Heart left ventricle (tissue), 16 donors: ENCODE measurements around the gene PRKCH. TPM values are rescaled to one million over a fixed set of nuclear protein-coding genes. Genes with fewer than 3 reads are reported as not detected.

ENCODE experiments used
- ATAC-seq, 4 donors: fragments of 200-7000 bp; cut with Tn5 transposase; one replicate each; pipeline ENCODE4 v1.9.1; 2020 to 2022; ENCODE audit warnings: moderate library complexity in 4 of 4, mild to moderate bottlenecking in 3 of 4, moderate number of reproducible peaks in 1 of 4
- DNase-seq, 5 donors: peaks; one replicate each; pipeline ENCODE4 v3.0.0-alpha.2; 2020
- H3K27ac ChIP-seq, 12 donors: fragments of 200-600 bp; sonication (generic) in 4 of 12; one replicate each; pipeline versions ENCODE4 v1.5.0 to v1.8.0; 2016 to 2022; ENCODE audit warnings: mild to moderate bottlenecking in 2 of 12
- H3K27me3 ChIP-seq, 9 donors: fragments of 200-600 bp; sonication (generic) in 2 of 9; one replicate each; pipeline versions ENCODE4 v1.5.1 to v1.8.0; 2016 to 2022; ENCODE audit warnings: mild to moderate bottlenecking in 3 of 9
- H3K36me3 ChIP-seq, 9 donors: fragments of 200-600 bp; sonication (generic) in 2 of 9; one replicate each; pipeline versions ENCODE4 v1.5.0 to v1.8.0; 2018 to 2022; ENCODE audit warnings: mild to moderate bottlenecking in 2 of 9
- H3K4me1 ChIP-seq, 12 donors: fragments of 200-600 bp; sonication (generic) in 4 of 12; one replicate each; pipeline versions ENCODE4 v1.5.0 to v1.8.0; 2016 to 2022; ENCODE audit warnings: mild to moderate bottlenecking in 3 of 12
- H3K4me3 ChIP-seq, 12 donors: fragments of 200-600 bp; sonication (generic) in 4 of 12; one replicate each; pipeline versions ENCODE4 v1.5.0 to v1.8.0; 2017 to 2022; ENCODE audit warnings: mild to moderate bottlenecking in 9 of 12, moderate library complexity in 4 of 12
- H3K9me3 ChIP-seq, 12 donors: fragments of 200-600 bp; sonication (generic) in 4 of 12; one replicate each; pipeline versions ENCODE4 v1.5.0 to v1.8.0; 2016 to 2022; ENCODE audit warnings: mild to moderate bottlenecking in 1 of 12
- CTCF ChIP-seq, 12 donors: fragments of 200-600 bp; sonication (generic) in 4 of 12; IDR thresholded peaks; one replicate each; pipeline versions ENCODE4 v1.5.0 to v1.8.0; 2018 to 2022; ENCODE audit warnings: antibody characterized with exemption in 12 of 12, mild to moderate bottlenecking in 5 of 12
- POLR2A ChIP-seq, 2 donors: fragments of 450-650 bp; IDR thresholded peaks; one replicate each; pipeline ENCODE4 v1.6.1; 2017; ENCODE audit warnings: antibody characterized with exemption in 2 of 2, mild to moderate bottlenecking in 2 of 2, moderate library complexity in 2 of 2
- WGBS, 4 donors: extraction: QIAGEN DNeasy Blood & Tissue Kit in 2 of 4; methylation state at CpG; one replicate each; pipeline versions ENCODE4 v1.1.5 to v1.1.7; 2013 to 2018; 5-methylcytosine and 5-hydroxymethylcytosine counted together
- intact Hi-C, 10 donors: fragments of 100-400 bp; cut with DNase I; formaldehyde crosslinking; loops; one replicate each; pipeline versions ENCODE4 v1.11.1 to v1.14.2; 2022
- polyA plus RNA-seq, 2 donors: library from polyadenylated mRNA; stranded (reverse); fragments of 200-250 nt; gene quantifications; one replicate each; pipeline ENCODE4 v1.2.3, GENCODE V29; 2013
- total RNA-seq, 9 donors: library from RNA; depleted of rRNA in 2 of 9; stranded (reverse); fragments of >200 nt in 2 of 9; fragmentation: NEBNext Ultra II Directional in 3 of 9; extraction: Animal tissue kit (Norgen Biotek cat#: 25700) in 3 of 9; gene quantifications; one replicate each; pipeline versions ENCODE4 v1.1.0 to v1.2.4, GENCODE V29; 2016 to 2023
- donor health status: ischemic (EF 13 %, LVEDD 7.1; RV severe dilation, severe dysfunction).
- donor health status: healthy with polysubstance abuse.
- donor health status: DM: no; HTN: yes; CAD: no.
- donor health status: DM: no; HTN: no; CAD: no.
- donor health status: ischemic (EF 25% LVEDD 6.9; RV normal size, moderate dysfunction).
- donor health status: ischemic (EF 25% LVEDD 5.7; RV mildly dilated, moderate dysfunction).
- donor health status: healthy.
- donor health status: DM: yes; HTN: yes; CAD: no.
- donor health status: ischemic (EF 35%, LVEDD 5.7; RV mildly dilated, moderate dysfunction).
- donor health status: nonischemic (EF 11% LVEDD 7.7; RV severe dilation, severe dysfunction).
- donor health status: DM: yes; HTN: yes; CAD: no.
- donor health status: PGD.
- donor health status: ischemic (EF 29% LVEDD 5.4; RV normal size, mild dysfunction).
- donor health status: nonischemic (EF 23%, LVEDD 6.1; RV moderate dilation, normal function).

PRKCH gene
- total and polyA plus RNA-seq, 11 donors: 6.1 to 49.2 (median 21.7) TPM

DNA sequence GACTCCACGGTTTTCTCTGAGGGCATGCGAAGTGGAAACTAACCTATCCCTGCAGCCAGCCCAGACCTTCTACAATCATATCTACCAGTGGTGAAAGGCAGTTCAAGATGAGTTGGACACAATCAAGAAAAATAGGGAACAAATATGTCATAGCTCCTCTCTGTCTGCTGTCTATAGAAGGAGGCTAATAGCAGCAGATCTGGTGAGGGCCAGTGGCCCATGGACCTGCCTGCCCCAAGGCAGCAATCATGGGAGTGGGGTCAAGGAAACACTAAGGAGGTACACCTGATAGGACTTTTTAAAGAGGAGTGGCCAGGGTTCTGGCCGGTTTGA lies 149.5 kb downstream of the PRKCH start:
- peaks cover 6 to 95% (median 79%) of the 10 kb centered on the region in 12 donors for H3K4me1 ChIP-seq

GRCh38 chr14:61471297-61472005 lies 150.1 kb downstream of the PRKCH start:
- Histone ChIP-seq H3K36me3 (no peaks in the 10 kb centered on the region), H3K27me3 (no peaks in the 10 kb centered on the region), H3K9me3 (no peaks in the 10 kb centered on the region), H3K4me1 (peaks cover 12 to 95% (median 80%) of the 10 kb centered on the region in 12 donors), H3K27ac (peak overlapping the region; percentile 74 to 99 (median 86)), H3K4me3 (peak overlapping the region in 9 of 12 donors; percentile 17 to 46 (median 33))
- ATAC-seq (peak; percentile 4 to 53 (median 26)), DNase-seq (peak in 1 of 5 donors; percentile 42)
- 30 to 44% (median 38%) methylated on average over 7 of the region's 7 CpGs for WGBS, 4 donors
- intact Hi-C loops: loop anchor here in 8 of 10 donors (2.0 to 10.0 kb wide), 7 partner anchors 63 to 293 kb away; partner anchors contain the start of genes HIF1A (in 3 of the 8) and SNAPC1 (in 1 of the 8)
- TF ChIP-seq CTCF (IDR thresholded peaks at IDR 0.05): peak in 1 of 12 donors; percentile 1
- no peak for TF ChIP-seq POLR2A (IDR thresholded peaks at IDR 0.05)

More for the DNA sequence above, 149.5 kb downstream of the PRKCH start:
- DNase-seq (no peak), ATAC-seq (no peak)
- Histone ChIP-seq H3K27me3 (no peaks in the 10 kb centered on the region), H3K36me3 (no peaks in the 10 kb centered on the region), H3K4me3 (peak overlapping the region in 6 of 12 donors; percentile 3 to 46 (median 32)), H3K9me3 (no peaks in the 10 kb centered on the region), H3K27ac (peak overlapping the region; percentile 74 to 99 (median 86))
- WGBS, 4 donors: 16 to 25% (median 22%) methylated on average over 3 of the region's 3 CpGs
- TF ChIP-seq CTCF (IDR thresholded peaks at IDR 0.05) (no peak), POLR2A (IDR thresholded peaks at IDR 0.05) (no peak)
- intact Hi-C loops: loop anchor here in 8 of 10 donors (2.0 to 10.0 kb wide), 7 partner anchors 64 to 294 kb away; partner anchors contain the start of genes HIF1A (in 3 of the 8) and SNAPC1 (in 1 of the 8)

DNA sequence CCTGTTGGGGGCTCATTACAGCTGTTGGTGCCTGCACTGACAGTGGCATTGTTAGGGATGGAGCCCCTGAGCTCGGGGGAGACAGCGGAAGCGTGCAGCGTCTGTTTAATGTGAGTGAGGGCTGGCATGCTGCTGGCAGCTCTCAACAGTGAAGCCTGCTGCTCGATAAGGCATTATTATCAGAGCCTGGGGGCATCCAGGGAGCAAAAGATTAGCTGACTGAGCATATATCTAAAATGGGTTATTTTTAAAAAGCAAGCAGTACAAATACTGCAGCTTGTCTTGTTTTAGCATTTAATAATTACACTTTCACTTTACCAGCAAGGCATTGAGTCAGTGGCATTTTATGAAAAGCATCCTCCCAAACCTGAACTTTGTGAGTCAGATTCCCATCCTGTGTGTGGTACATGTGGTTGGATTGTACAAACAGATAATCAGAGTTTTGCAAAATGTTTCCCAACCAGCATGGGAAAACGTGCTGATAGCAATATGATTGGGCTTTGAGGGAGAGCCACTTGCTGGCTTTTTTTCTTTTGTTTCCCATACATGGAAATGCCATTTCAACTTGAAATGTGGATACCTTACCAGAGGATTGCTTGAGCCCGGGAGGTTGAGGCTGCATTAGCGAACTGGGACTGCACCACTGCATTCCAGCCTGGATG lies 150.8 kb downstream of the PRKCH start:
- no peaks in the 10 kb centered on the region for H3K9me3 ChIP-seq
- DNase-seq: peak; percentile 55 to 71 (median 59)
- ATAC-seq: peak; percentile 47 to 72 (median 64)
- no peaks in the 10 kb centered on the region for H3K36me3 ChIP-seq
- H3K4me3 ChIP-seq: peak overlapping the region in 9 of 12 donors; percentile 17 to 46 (median 33)
- TF ChIP-seq POLR2A (IDR thresholded peaks at IDR 0.05) (no peak), CTCF (IDR thresholded peaks at IDR 0.05) (no peak)
- WGBS, 4 donors: 23 to 30% (median 28%) methylated on average over 8 of the region's 8 CpGs
- peak overlapping the region; percentile 74 to 99 (median 86) for H3K27ac ChIP-seq
- no peaks in the 10 kb centered on the region for H3K27me3 ChIP-seq
- H3K4me1 ChIP-seq: peaks cover 14 to 94% (median 79%) of the 10 kb centered on the region in 12 donors
- intact Hi-C loops: loop anchor here in 8 of 10 donors (5.0 to 10.0 kb wide), 6 partner anchors 63 to 293 kb away; partner anchors contain the start of genes HIF1A (in 2 of the 8) and SNAPC1 (in 1 of the 8)
